ENCODE results near the gene DPP6.

DNA sequence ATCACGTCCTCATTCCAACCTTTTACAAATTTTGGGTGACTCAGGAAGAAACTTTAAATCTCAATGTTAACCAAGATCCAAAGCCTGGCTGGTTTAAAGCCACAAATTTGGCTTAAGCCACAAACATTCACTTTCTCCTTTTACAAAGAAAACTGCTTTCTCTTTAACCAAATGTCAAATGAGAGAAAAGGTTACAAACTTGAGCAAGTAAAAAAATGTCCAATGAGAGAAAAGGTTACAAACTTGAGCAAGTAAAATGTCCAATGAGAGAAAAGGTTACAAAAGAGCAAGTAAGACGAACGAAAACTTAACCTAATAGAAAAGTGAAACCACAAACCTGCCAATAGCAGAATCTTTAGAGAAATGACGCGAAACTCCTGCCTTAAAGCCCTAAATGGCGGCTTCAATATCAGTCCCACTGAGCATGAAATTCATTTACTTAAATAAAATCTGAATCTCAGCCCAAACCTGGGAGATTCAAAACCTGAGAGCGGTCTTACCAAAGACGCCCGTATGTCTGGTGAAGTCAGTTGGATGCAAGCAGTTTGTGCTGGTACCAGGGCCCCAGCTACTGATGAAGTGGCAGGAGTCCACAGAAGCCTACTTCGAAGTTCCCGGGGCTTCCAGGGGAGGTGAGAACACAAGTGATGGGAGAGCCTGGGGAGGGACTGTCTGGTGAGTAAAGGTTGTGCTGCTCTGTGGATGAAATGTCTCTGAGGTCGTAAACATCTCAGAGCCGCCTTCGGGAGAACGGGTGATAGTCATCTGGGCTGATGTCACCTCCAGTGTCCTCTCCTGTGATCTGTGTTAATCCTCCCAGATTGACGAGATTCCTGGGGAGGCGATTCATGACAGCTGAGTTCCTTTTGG lies 876.2 kb downstream of the DPP6 start:
- TF ChIP-seq, protein P1, sequence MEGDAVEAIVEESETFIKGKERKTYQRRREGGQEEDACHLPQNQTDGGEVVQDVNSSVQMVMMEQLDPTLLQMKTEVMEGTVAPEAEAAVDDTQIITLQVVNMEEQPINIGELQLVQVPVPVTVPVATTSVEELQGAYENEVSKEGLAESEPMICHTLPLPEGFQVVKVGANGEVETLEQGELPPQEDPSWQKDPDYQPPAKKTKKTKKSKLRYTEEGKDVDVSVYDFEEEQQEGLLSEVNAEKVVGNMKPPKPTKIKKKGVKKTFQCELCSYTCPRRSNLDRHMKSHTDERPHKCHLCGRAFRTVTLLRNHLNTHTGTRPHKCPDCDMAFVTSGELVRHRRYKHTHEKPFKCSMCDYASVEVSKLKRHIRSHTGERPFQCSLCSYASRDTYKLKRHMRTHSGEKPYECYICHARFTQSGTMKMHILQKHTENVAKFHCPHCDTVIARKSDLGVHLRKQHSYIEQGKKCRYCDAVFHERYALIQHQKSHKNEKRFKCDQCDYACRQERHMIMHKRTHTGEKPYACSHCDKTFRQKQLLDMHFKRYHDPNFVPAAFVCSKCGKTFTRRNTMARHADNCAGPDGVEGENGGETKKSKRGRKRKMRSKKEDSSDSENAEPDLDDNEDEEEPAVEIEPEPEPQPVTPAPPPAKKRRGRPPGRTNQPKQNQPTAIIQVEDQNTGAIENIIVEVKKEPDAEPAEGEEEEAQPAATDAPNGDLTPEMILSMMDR (IDR thresholded peaks at IDR 0.05): no peak
- no peak for TF ChIP-seq POLR2AphosphoS5 (IDR thresholded peaks at IDR 0.05; ENCODE audit: low read depth, low read length)
- TF ChIP-seq, protein P2, sequence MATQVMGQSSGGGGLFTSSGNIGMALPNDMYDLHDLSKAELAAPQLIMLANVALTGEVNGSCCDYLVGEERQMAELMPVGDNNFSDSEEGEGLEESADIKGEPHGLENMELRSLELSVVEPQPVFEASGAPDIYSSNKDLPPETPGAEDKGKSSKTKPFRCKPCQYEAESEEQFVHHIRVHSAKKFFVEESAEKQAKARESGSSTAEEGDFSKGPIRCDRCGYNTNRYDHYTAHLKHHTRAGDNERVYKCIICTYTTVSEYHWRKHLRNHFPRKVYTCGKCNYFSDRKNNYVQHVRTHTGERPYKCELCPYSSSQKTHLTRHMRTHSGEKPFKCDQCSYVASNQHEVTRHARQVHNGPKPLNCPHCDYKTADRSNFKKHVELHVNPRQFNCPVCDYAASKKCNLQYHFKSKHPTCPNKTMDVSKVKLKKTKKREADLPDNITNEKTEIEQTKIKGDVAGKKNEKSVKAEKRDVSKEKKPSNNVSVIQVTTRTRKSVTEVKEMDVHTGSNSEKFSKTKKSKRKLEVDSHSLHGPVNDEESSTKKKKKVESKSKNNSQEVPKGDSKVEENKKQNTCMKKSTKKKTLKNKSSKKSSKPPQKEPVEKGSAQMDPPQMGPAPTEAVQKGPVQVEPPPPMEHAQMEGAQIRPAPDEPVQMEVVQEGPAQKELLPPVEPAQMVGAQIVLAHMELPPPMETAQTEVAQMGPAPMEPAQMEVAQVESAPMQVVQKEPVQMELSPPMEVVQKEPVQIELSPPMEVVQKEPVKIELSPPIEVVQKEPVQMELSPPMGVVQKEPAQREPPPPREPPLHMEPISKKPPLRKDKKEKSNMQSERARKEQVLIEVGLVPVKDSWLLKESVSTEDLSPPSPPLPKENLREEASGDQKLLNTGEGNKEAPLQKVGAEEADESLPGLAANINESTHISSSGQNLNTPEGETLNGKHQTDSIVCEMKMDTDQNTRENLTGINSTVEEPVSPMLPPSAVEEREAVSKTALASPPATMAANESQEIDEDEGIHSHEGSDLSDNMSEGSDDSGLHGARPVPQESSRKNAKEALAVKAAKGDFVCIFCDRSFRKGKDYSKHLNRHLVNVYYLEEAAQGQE (IDR thresholded peaks at IDR 0.05; ENCODE audit: insufficient read depth in 1 of 2, low read depth in 2 of 2, low read length in 1 of 2): no peak

Measured in Panc1 (cell line).